GM12865 (cell line): ENCODE measurements around the gene HEATR1.
"Not testable (repeated sequence)": the region's sequence is repeated elsewhere in the genome, so short reads cannot be mapped to it uniquely, and the experiment has no call there.

Experiments used
- DNase-seq: peaks from one replicate; pipeline ENCODE4 v3.0.0; 2010; ENCODE audit warnings: low read depth
- H3K4me3 ChIP-seq: 2 replicates; pipeline ENCODE4 v1.5.1; 2011; ENCODE audit warnings: mild to moderate bottlenecking, low read depth, low read length, control low read depth
- TF ChIP-seq, protein P1 (sequence below): IDR thresholded peaks from 2 replicates; pipeline ENCODE4 v1.5.1; 2011; ENCODE audit warnings: low read length, control low read depth, low read depth, inconsistent platforms; ENCODE audit not compliant: insufficient read depth; ENCODE audit errors: missing control alignments

HEATR1 gene

DNA sequence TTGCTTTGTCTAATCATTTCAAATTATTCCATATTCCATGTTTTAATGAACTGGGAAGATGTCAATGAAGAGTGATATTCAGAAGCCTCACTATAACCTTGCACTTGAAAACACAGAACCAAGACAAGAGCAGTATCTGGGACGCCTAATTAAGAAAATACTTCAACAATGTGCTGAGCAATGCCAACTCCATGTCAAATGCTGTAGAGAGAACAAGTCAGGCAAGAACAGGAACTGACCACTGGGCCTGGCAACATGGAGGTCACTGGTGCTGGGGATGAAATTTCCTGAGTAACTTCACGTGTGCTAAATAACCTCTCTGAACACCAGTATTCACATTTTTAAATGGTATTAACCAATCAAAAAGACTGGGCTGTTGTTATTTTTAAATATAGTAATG lies 22.8 kb downstream of the HEATR1 start:
- DNase-seq = no peak
- no peak overlapping the region for H3K4me3 ChIP-seq
- TF ChIP-seq, protein P1, sequence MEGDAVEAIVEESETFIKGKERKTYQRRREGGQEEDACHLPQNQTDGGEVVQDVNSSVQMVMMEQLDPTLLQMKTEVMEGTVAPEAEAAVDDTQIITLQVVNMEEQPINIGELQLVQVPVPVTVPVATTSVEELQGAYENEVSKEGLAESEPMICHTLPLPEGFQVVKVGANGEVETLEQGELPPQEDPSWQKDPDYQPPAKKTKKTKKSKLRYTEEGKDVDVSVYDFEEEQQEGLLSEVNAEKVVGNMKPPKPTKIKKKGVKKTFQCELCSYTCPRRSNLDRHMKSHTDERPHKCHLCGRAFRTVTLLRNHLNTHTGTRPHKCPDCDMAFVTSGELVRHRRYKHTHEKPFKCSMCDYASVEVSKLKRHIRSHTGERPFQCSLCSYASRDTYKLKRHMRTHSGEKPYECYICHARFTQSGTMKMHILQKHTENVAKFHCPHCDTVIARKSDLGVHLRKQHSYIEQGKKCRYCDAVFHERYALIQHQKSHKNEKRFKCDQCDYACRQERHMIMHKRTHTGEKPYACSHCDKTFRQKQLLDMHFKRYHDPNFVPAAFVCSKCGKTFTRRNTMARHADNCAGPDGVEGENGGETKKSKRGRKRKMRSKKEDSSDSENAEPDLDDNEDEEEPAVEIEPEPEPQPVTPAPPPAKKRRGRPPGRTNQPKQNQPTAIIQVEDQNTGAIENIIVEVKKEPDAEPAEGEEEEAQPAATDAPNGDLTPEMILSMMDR = no peak

DNA sequence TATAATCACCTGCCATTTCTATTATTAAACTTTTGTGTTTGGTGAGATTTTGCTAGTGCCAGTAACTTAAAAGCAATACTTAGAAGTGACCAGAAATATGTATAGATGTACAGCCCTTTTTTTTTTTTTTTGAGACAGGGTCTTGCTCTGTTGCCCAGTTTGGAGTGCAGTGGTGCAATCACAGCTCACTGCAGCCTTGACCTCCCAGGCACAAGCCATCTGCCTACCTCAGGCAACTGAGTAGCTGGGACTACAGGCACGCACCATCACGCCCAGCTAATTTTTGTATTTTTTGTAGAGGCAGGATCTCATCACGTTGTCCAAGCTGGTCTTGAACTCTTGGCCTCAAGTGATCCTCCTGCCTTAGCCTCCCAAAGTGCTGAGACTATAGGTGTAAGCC lies 23.9 kb downstream of the HEATR1 start:
- H3K4me3 ChIP-seq, DNase-seq: not testable (repeated sequence)

DNA sequence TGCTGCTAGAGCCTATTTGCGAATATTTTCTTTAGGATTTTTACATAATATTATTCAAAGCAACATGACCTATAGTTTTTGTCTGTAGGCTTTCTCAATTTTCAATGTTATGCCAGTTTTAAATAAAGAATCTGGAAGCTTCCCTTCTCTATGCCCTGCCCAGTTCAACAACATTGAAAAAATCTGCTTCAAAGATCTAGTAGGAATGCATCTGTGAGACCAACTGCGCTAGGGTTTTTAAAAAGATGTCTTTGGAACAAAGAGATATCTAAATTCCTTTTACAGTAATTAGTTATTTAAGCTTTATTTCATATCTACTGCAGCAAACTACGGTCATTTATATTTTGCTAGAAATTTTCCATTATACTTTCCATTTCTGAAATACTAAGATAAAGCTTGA lies 25.7 kb downstream of the HEATR1 start:
- DNase-seq = no peak
- TF ChIP-seq, protein P1 = no peak
- H3K4me3 ChIP-seq = no peak overlapping the region

DNA sequence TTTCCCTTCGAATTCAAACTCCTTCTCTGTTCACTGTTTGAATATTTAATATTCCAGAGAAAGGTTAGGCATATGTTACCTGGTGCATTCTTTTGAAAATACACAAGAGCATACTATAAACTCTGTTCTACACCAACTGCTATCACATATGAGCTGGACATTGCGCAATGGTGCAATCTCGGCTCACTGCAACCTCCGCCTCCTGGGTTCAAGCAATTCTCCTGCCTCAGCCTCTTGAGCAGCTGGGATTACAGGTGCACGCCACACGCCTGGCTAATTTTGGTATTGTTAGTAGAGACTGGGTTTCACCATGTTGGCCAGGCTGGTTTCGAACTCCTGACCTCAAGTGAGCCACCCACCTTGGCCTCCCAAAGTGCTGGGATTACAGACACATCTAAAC lies 27.3 kb downstream of the HEATR1 start:
- not testable (repeated sequence) for H3K4me3 ChIP-seq, DNase-seq

DNA sequence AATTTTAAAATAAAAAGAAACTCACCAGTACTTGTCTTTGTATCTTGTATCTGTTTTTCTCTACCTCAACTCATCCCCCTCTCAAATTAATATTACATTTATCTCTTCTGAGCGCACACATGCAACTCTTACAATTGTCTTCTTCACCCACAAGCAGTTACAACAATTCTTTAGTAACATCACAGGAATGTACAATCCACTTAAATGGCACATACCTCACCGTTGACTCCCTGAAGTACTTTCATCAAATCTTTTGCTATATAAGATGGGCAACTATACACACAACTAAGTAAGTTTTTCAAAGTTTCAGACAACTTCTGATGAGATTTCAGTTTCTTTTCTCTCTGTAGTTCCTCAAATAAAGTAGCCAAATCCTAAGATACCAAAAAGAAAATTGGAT lies 28.3 kb downstream of the HEATR1 start:
- TF ChIP-seq, protein P1 = no peak
- H3K4me3 ChIP-seq = no peak overlapping the region
- no peak for DNase-seq

DNA sequence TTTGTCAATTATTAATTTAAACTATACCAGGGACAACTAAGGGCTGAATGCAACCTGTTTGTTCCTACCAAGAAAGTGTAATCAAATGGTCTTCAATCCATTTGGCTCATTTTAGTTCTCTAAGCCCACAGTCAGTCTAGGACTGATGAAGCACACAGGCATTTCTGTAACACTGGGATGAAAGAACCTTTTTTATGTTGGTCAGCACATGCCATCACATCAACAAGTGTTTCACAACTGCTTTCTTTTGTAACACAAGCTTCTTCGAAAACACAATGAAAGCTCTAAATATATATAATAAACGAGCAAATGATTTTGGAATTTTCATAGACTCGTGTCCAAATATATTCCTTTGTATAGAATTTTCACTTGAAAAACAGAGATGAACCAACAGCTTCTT lies 28.8 kb downstream of the HEATR1 start:
- TF ChIP-seq, protein P1 = no peak
- DNase-seq = no peak
- H3K4me3 ChIP-seq = no peak overlapping the region

DNA sequence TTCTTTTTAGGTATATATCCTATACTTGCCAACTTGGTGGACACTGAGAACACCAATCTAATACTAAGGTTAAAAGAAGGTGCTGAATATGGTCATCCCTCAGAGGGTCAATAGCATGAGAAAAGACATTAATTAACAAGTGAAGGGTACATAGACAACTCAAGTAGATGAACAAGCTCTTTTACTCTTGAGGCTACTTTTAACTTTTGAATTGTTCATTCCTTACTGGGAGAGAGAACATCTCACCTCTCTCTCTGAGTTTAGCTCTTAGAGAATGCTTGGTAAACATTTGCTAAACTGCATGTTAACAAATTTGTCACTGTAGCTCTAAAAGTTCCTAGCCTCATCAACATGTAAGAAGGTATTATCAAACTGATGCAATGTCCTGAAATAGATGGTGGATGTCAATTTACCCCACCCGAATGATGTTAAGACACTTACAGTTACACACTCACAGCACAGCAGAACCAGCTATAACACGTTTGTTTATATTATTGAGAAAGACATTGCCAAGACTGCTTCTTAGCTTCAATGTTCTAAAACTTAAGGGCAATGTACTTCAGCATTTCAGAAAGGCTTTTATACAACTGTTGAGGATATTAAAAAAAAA lies 35.9 kb downstream of the HEATR1 start:
- no peak overlapping the region for H3K4me3 ChIP-seq

DNA sequence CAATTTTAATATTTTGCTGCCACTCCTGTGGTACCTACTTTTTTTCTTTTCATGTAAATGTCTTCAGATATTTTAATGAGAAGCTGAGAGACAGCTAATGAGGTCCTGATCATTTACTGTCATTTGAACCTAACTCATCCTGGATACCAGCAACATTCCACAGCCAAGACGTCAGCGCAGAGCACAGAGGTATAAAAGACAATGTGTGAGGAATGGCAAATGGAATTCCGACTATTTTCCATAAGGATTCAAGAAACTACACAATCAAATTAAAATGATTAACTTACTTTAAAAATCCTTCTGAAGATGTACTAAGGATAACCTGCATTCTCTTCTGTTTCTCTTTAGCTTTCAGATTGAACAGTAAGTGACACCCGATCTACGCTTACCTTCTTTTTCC lies 38.8 kb downstream of the HEATR1 start:
- TF ChIP-seq, protein P1 = no peak
- no peak for DNase-seq
- H3K4me3 ChIP-seq = no peak overlapping the region

More for the DNA sequence above, 35.9 kb downstream of the HEATR1 start:
- TF ChIP-seq, protein P1 = no peak
- no peak for DNase-seq
